HG03354 (cell line): Measurements from ENCODE around the gene RAB3D.

Experiments used
- ATAC-seq: cut with Tn5 transposase; IDR thresholded peaks from one replicate; pipeline ENCODE4 v1.9.1; 2021; ENCODE audit warnings: mild to moderate bottlenecking; ENCODE audit not compliant: unreplicated experiment, poor library complexity, severe bottlenecking

RAB3D gene

GRCh38 chr19:11273989-11274388 is 65.5 kb downstream of the RAB3D start:
- ATAC-seq: no peak

DNA sequence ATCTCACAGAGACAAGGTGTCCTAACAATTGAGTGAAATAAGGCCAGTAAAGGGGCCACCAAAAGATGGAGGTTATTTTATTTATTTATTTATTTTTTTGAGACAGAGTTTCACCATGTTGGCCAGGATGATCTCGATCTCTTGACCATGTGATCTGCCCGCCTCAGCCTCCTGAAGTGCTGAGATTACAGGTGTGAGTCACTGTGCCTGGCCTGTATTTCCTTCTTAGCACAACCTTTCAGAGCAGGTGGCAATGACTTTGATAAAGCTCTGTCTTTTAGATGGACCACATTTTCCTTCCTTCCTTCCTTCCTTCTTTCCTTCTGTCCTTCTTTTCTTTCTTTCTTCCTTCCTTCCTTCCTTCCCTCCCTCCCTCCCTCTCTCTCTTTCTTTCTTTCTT is 66.2 kb downstream of the RAB3D start:
- ATAC-seq: no peak
